A673 (cell line): ENCODE measurements around the gene B4GALNT1.

Experiments
- CTCF ChIP-seq: fragments of 300-800, 200-600 bp; sonication (generic); conservative IDR thresholded peaks from 2 replicates; pipeline ENCODE4 v1.5.1; 2017; ENCODE audit warnings: low read depth, mild to moderate bottlenecking, antibody characterized with exemption, low read length, moderate library complexity, mixed read lengths
- EZH2 ChIP-seq: fragments of 200-600 bp; sonication (generic); IDR thresholded peaks from 2 replicates; pipeline ENCODE4 v1.6.1; 2017; ENCODE audit warnings: borderline replicate concordance, low read depth, mild to moderate bottlenecking, mixed read lengths, antibody characterized with exemption, low read length; ENCODE audit not compliant: poor library complexity, severe bottlenecking

GRCh38 chr12:57584050-57584449, 49.0 kb downstream of the B4GALNT1 start:
- TF ChIP-seq CTCF (no peak), EZH2 (no peak)
